BJ (cell line): ENCODE results near the gene C14orf132. TPM values are rescaled to one million over a fixed set of nuclear protein-coding genes. Genes with fewer than 3 reads are reported as not detected.

ENCODE experiments used
- CTCF ChIA-PET: fragments of 350-600 bp; formaldehyde crosslinking; extraction: SDS; loops from one replicate; lab custom pipeline; 2021; ENCODE audit warnings: antibody characterized with exemption, inconsistent platforms; lab: Yijun Ruan, JAX
- POLR2A ChIA-PET: fragments of 300-600 bp; sonication (Branson Sonifier 250); formaldehyde crosslinking; extraction: SDS; loops from one replicate; lab custom pipeline; 2021; ENCODE audit warnings: antibody characterized with exemption; lab: Charles Lee
- DNase-seq: peaks from one replicate; pipeline ENCODE4 v3.0.0-alpha.2; 2011; ENCODE audit warnings: low read depth
- H3K27me3 ChIP-seq: 2 replicates; pipeline ENCODE4 v1.6.0; 2011; ENCODE audit warnings: low read length; ENCODE audit not compliant: control insufficient read depth, insufficient read depth
- H3K36me3 ChIP-seq: 2 replicates; pipeline ENCODE4 v1.5.1; 2011; ENCODE audit warnings: low read length; ENCODE audit not compliant: control insufficient read depth, insufficient read depth
- H3K4me3 ChIP-seq: 2 replicates; pipeline ENCODE4 v1.5.1; 2011; ENCODE audit warnings: low read depth, mild to moderate bottlenecking, control low read depth, low read length
- CTCF ChIP-seq: IDR thresholded peaks from 2 replicates; pipeline ENCODE4 v1.5.1; 2011; ENCODE audit warnings: low read depth, mild to moderate bottlenecking, control low read depth, inconsistent platforms, low read length, moderate library complexity; ENCODE audit not compliant: insufficient read depth
- polyA plus RNA-seq: library from polyadenylated mRNA; depleted of rRNA; stranded (reverse); fragments of >200 nt; gene quantifications from 2 replicates; pipeline ENCODE4 v1.2.3, GENCODE V29; 2011

Gene C14orf132
- polyA plus RNA-seq, 1 experiment, result 13.2 TPM

GRCh38 chr14:96105089-96105925 lies 66.1 kb downstream of the C14orf132 start:
- H3K4me3 ChIP-seq, result no peak overlapping the region
- POLR2A ChIA-PET, result no interaction called here
- H3K27me3 ChIP-seq, result no peaks in the 10 kb centered on the region; the same call in 1 of the 2 replicates
- no peak for DNase-seq
- CTCF ChIA-PET, result interaction anchor here (0.6 to 7.8 kb wide), 12 partner anchors 12 to 322 kb away, joined by 3 to 225 read pairs (median 4); no protein-coding TSS in a partner anchor
- no peak for TF ChIP-seq CTCF
- no peaks in the 10 kb centered on the region for H3K36me3 ChIP-seq

GRCh38 chr14:96105926-96106441 lies 66.8 kb downstream of the C14orf132 start:
- CTCF ChIA-PET, result interaction anchor here (1.0 to 7.8 kb wide), 3 partner anchors 11 to 169 kb away, joined by 3 to 225 read pairs (median 8); no protein-coding TSS in a partner anchor
- POLR2A ChIA-PET, result no interaction called here

GRCh38 chr14:96106891-96107290 lies 67.7 kb downstream of the C14orf132 start:
- DNase-seq, result no peak
- POLR2A ChIA-PET, result interaction anchor here (0.6 kb wide), 1 partner anchor 1888 kb away, joined by 5 read pairs; no protein-coding TSS in a partner anchor
- TF ChIP-seq CTCF, result no peak
- CTCF ChIA-PET, result interaction anchor here (2.5 to 7.8 kb wide), 2 partner anchors 10 to 168 kb away, joined by 8 to 225 read pairs; no protein-coding TSS in a partner anchor
- Histone ChIP-seq H3K27me3 (no peaks in the 10 kb centered on the region; the same call in 1 of the 2 replicates), H3K4me3 (no peak overlapping the region), H3K36me3 (no peaks in the 10 kb centered on the region)

More at GRCh38 chr14:96105926-96106441, 66.8 kb downstream of the C14orf132 start:
- DNase-seq, result no peak
- TF ChIP-seq CTCF, result no peak
- H3K4me3 ChIP-seq, result no peak overlapping the region
- H3K27me3 ChIP-seq, result no peaks in the 10 kb centered on the region; the same call in 1 of the 2 replicates
- no peaks in the 10 kb centered on the region for H3K36me3 ChIP-seq

- no peak for DNase-seq
- ChIA-PET CTCF (interaction anchor here (1.0 kb wide), 1 partner anchor 9 kb away, joined by 3 read pairs; no protein-coding TSS in a partner anchor), POLR2A (no interaction called here)
- no peak overlapping the region for H3K4me3 ChIP-seq
- no peak for TF ChIP-seq CTCF
- H3K36me3 ChIP-seq, result no peaks in the 10 kb centered on the region
- no peaks in the 10 kb centered on the region; the same call in 1 of the 2 replicates for H3K27me3 ChIP-seq
These were observed 69.1 kb downstream of the C14orf132 start for GRCh38 chr14:96108061-96108795.

GRCh38 chr14:96108911-96109310 lies 69.7 kb downstream of the C14orf132 start:
- TF ChIP-seq CTCF, result no peak
- CTCF ChIA-PET, result no interaction called here
- no peaks in the 10 kb centered on the region; the same call in 1 of the 2 replicates for H3K27me3 ChIP-seq
- no peaks in the 10 kb centered on the region for H3K36me3 ChIP-seq
- no peak overlapping the region for H3K4me3 ChIP-seq
- DNase-seq, result no peak
- POLR2A ChIA-PET, result no interaction called here
